ENCODE data around the gene SRBD1. TPM values are rescaled to one million over a fixed set of nuclear protein-coding genes. Genes with fewer than 3 reads are reported as not detected.

SRBD1 gene
- total and polyA plus RNA-seq, 2 of the 8 experiments (the other 6 are each of a cell fraction or from before 2014, with no cell fraction given) = 4.6 to 20.0 TPM

GRCh38 chr2:45494275-45494977 lies 116.6 kb downstream of the SRBD1 start:
- H3K4me1 ChIP-seq (replicated peaks in 1 of 4; ENCODE audit: control insufficient read depth in 3 of 4, insufficient read depth in 4 of 4, low read length in 3 of 4) = peaks cover 0 to 3% (median 0%) of the 10 kb centered on the region in 4 experiments; a peak in 2 of 7 replicates
- DNase-seq (ENCODE audit: low read depth in 1 of 2, low spot score in 2 of 2) (no peak), FAIRE-seq (peak; percentile 88)
- H3K27me3 ChIP-seq (replicated peaks in 1 of 4; ENCODE audit: control insufficient read depth in 3 of 4, extremely low read depth in 1 of 4, insufficient read depth in 3 of 4, low read length in 3 of 4) = no peaks in the 10 kb centered on the region
- H2BK5ac ChIP-seq (ENCODE audit: low read depth, low read length) = no peak overlapping the region
- no peaks in the 10 kb centered on the region for H3K9me3 ChIP-seq (ENCODE audit: insufficient read depth in 2 of 2, low read depth in 1 of 2, low read length in 1 of 2)
- no peak overlapping the region for H3K4me3 ChIP-seq (ENCODE audit: extremely low read depth in 1 of 4, insufficient read depth in 2 of 4, low read depth in 3 of 4, low read length in 4 of 4)
- H3K9ac ChIP-seq (replicated peaks in 1 of 4; ENCODE audit: extremely low read depth in 1 of 4, low read depth in 3 of 4, low read length in 3 of 4) = no peak overlapping the region
- no peak overlapping the region for H2BK120ac ChIP-seq (replicated peaks; ENCODE audit: low read depth, low read length)
- H3K27ac ChIP-seq (ENCODE audit: low read depth, low read length) = no peak overlapping the region
- H3K4ac ChIP-seq (replicated peaks; ENCODE audit: insufficient read length, low read depth, low read length) = no peak overlapping the region
- ChIA-PET CTCF (ENCODE audit: partially characterized antibody) (interaction anchor here (0.5 to 4.6 kb wide), 42 partner anchors 9 to 538 kb away, joined by 3 to 62 read pairs (median 4); no protein-coding TSS in a partner anchor), POLR2A (ENCODE audit: partially characterized antibody) (no interaction called here)
- H3K14ac ChIP-seq (ENCODE audit: insufficient read length) = no peak overlapping the region
- no peak overlapping the region for H3K4me2 ChIP-seq (ENCODE audit: insufficient read depth in 1 of 2, low read depth in 2 of 2, low read length in 2 of 2)
- no peak overlapping the region for H2BK20ac ChIP-seq (ENCODE audit: low read length)
- no peaks in the 10 kb centered on the region for H3K79me2 ChIP-seq (ENCODE audit: control insufficient read depth in 1 of 2, insufficient read depth in 2 of 2, low read length in 2 of 2)
- no peak overlapping the region for H3K56ac ChIP-seq (replicated peaks; ENCODE audit: insufficient read length, low read depth, low read length)
- no peak overlapping the region for H2BK15ac ChIP-seq (ENCODE audit: low read length)
- H3K23me2 ChIP-seq (ENCODE audit: low read depth, low read length) = no peaks in the 10 kb centered on the region
- H4K20me1 ChIP-seq (replicated peaks in 1 of 2; ENCODE audit: control insufficient read depth in 1 of 2, insufficient read depth in 2 of 2, low read length in 2 of 2) = no peaks in the 10 kb centered on the region
- H4K91ac ChIP-seq (replicated peaks; ENCODE audit: insufficient read length, low read length) = no peak overlapping the region
- H3K18ac ChIP-seq (ENCODE audit: extremely low read depth, low read length) = no peak overlapping the region
- H4K5ac ChIP-seq (ENCODE audit: insufficient read length, low read depth, low read length) = peak overlapping the region; percentile 39
- H2BK12ac ChIP-seq (ENCODE audit: low read depth, low read length) = no peak overlapping the region
- 4% methylated on average over 2 of the region's 2 CpGs; no CpG with 5 or more reads in 1 of the 2 experiments for WGBS, 2 experiments (ENCODE audit: extremely low coverage in 1 of 2, insufficient coverage in 1 of 2, insufficient read length in 1 of 2, insufficient replicate concordance in 2 of 2, low coverage in 1 of 2, low lambda C conversion rate in 2 of 2, missing lambda C conversion rate in 1 of 2)
- H3K36me3 ChIP-seq (ENCODE audit: control insufficient read depth in 2 of 4, insufficient read depth in 4 of 4, low read length in 3 of 4) = no peaks in the 10 kb centered on the region; a peak in 1 of 8 replicates
- no peak overlapping the region for H4K8ac ChIP-seq (ENCODE audit: extremely low read depth, insufficient read depth, low read length)
- H2AFZ ChIP-seq (ENCODE audit: low read length) = no peak overlapping the region
- H3K23ac ChIP-seq (ENCODE audit: insufficient read length) = no peak overlapping the region
- no peaks in the 10 kb centered on the region for H3K79me1 ChIP-seq (ENCODE audit: low read depth, low read length)
- H2AK5ac ChIP-seq (ENCODE audit: low read depth, low read length) = no peak overlapping the region
- TF ChIP-seq POLR2A (IDR thresholded peaks at IDR 0.05; ENCODE audit: control extremely low read depth in 1 of 2, low read depth in 2 of 2, low read length in 2 of 2) (no peak), CBX5 (IDR thresholded peaks at IDR 0.05; ENCODE audit: low read depth, low read length) (no peak), EZH2 (IDR thresholded peaks at IDR 0.05; ENCODE audit: low read depth, low read length, severe bottlenecking) (no peak), RXRA (IDR thresholded peaks at IDR 0.05; ENCODE audit: insufficient read depth, low read depth, low read length) (no peak), RAD21 (IDR thresholded peaks at IDR 0.05 in 1 of 2, conservative IDR thresholded peaks at IDR 0.05 in 1 of 2; ENCODE audit: low read depth in 2 of 2, low read length in 2 of 2) (peak; percentile 86 to 91), CTCF (IDR thresholded peaks at IDR 0.05; ENCODE audit: control extremely low read depth in 1 of 3, insufficient read depth in 1 of 3, low read depth in 1 of 3, low read length in 3 of 3) (peak in 2 of 3 experiments; percentile 46 to 68; a peak in 2 of 4 replicates), RNF2 (IDR thresholded peaks at IDR 0.05; ENCODE audit: borderline replicate concordance, low read depth, low read length, missing control alignments, poor library complexity, severe bottlenecking) (no peak)
- TF ChIP-seq, protein P1, sequence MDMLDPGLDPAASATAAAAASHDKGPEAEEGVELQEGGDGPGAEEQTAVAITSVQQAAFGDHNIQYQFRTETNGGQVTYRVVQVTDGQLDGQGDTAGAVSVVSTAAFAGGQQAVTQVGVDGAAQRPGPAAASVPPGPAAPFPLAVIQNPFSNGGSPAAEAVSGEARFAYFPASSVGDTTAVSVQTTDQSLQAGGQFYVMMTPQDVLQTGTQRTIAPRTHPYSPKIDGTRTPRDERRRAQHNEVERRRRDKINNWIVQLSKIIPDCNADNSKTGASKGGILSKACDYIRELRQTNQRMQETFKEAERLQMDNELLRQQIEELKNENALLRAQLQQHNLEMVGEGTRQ (IDR thresholded peaks at IDR 0.05; ENCODE audit: low read length) = no peak

All from H1 (cell line).